Right atrium auricular region (tissue), 2 donors: ENCODE measurements around the gene DAZL. TPM values are rescaled to one million over a fixed set of nuclear protein-coding genes. Genes with fewer than 3 reads are reported as not detected.
A peak's percentile ranks its signal among the peaks of the same experiment; 100 is the strongest.

Experiments used
- DNase-seq: peaks from one replicate; pipeline ENCODE4 v3.0.0-alpha.2; 2019; ENCODE audit warnings: low spot score
- H3K27ac ChIP-seq, 2 donors: fragments of 200-600 bp; sonication (generic); 1 replicate in 1 of 2; 2 replicates in 1 of 2; pipeline ENCODE4 v1.5.1; 2016 to 2019
- H3K27me3 ChIP-seq, 2 donors: fragments of 200-600 bp; sonication (generic); one replicate each; pipeline versions ENCODE4 v1.5.1 to v1.6.0; 2017 to 2019
- H3K36me3 ChIP-seq: fragments of 200-600 bp; sonication (generic); one replicate; pipeline ENCODE4 v1.5.1; 2016
- H3K4me1 ChIP-seq, 2 donors: fragments of 200-600 bp; sonication (generic); one replicate each; pipeline versions ENCODE4 v1.5.1 to v1.6.0; 2017 to 2019
- H3K4me3 ChIP-seq, 2 donors: fragments of 200-600 bp; sonication (generic); 1 replicate in 1 of 2; 2 replicates in 1 of 2; pipeline ENCODE4 v1.5.1; 2017 to 2019; ENCODE audit warnings: mild to moderate bottlenecking in 1 of 2, moderate library complexity in 1 of 2
- H3K9me3 ChIP-seq, 2 donors: fragments of 200-600 bp; sonication (generic); one replicate each; pipeline ENCODE4 v1.5.1; 2019
- CTCF ChIP-seq, 2 donors: fragments of 200-600 bp; sonication (generic); IDR thresholded peaks; one replicate each; pipeline ENCODE4 v1.5.1; 2019; ENCODE audit warnings: antibody characterized with exemption in 2 of 2
- total RNA-seq, 2 donors: library from RNA; depleted of rRNA; stranded (reverse); fragments of >200 nt; gene quantifications; one replicate each; pipeline ENCODE4 v1.1.0, GENCODE V29; 2016

Gene DAZL
- total RNA-seq, 2 donors from 2014 or later: not detected

GRCh38 chr3:16551342-16551976 lies 53.8 kb downstream of the DAZL start:
- no peak for TF ChIP-seq CTCF (IDR thresholded peaks at IDR 0.05)
- Histone ChIP-seq H3K4me3 (no peak overlapping the region), H3K27ac (no peak overlapping the region), H3K27me3 (no peaks in the 10 kb centered on the region), H3K4me1 (no peaks in the 10 kb centered on the region), H3K9me3 (no peaks in the 10 kb centered on the region), H3K36me3 (no peaks in the 10 kb centered on the region)
- no peak for DNase-seq

GRCh38 chr3:16550676-16551341 lies 54.4 kb downstream of the DAZL start:
- no peaks in the 10 kb centered on the region for H3K9me3 ChIP-seq
- no peaks in the 10 kb centered on the region for H3K4me1 ChIP-seq
- no peaks in the 10 kb centered on the region for H3K36me3 ChIP-seq
- H3K4me3 ChIP-seq: peak overlapping the region in 1 of 2 donors; percentile 4
- no peaks in the 10 kb centered on the region for H3K27me3 ChIP-seq
- peak overlapping the region in 1 of 2 donors; percentile 18 for H3K27ac ChIP-seq
- DNase-seq: peak; percentile 80
- TF ChIP-seq CTCF (IDR thresholded peaks at IDR 0.05): peak; percentile 72 to 93

- H3K4me1 ChIP-seq: no peaks in the 10 kb centered on the region
- no peaks in the 10 kb centered on the region for H3K36me3 ChIP-seq
- H3K27ac ChIP-seq: peak overlapping the region in 1 of 2 donors; percentile 18
- TF ChIP-seq CTCF (IDR thresholded peaks at IDR 0.05): no peak
- no peaks in the 10 kb centered on the region for H3K9me3 ChIP-seq
- DNase-seq: no peak
- peak overlapping the region in 1 of 2 donors; percentile 4 for H3K4me3 ChIP-seq
- H3K27me3 ChIP-seq: no peaks in the 10 kb centered on the region
Observed at GRCh38 chr3:16550305-16550675, 54.9 kb downstream of the DAZL start.

- DNase-seq: no peak
- H3K27ac ChIP-seq: no peak overlapping the region
- H3K9me3 ChIP-seq: no peaks in the 10 kb centered on the region
Observed at GRCh38 chr3:16548721-16549120, 56.5 kb downstream of the DAZL start.

GRCh38 chr3:16547561-16548357 lies 57.5 kb downstream of the DAZL start:
- Histone ChIP-seq H3K36me3 (no peaks in the 10 kb centered on the region), H3K27ac (peak overlapping the region; percentile 27 to 48), H3K4me3 (no peak overlapping the region), H3K9me3 (no peaks in the 10 kb centered on the region), H3K27me3 (no peaks in the 10 kb centered on the region), H3K4me1 (peaks cover 0 to 9% of the 10 kb centered on the region in 2 donors)
- no peak for DNase-seq
- TF ChIP-seq CTCF (IDR thresholded peaks at IDR 0.05): no peak

More at GRCh38 chr3:16548721-16549120, 56.5 kb downstream of the DAZL start:
- no peak overlapping the region for H3K4me3 ChIP-seq
- no peaks in the 10 kb centered on the region for H3K27me3 ChIP-seq
- no peak for TF ChIP-seq CTCF (IDR thresholded peaks at IDR 0.05)
- H3K4me1 ChIP-seq: peaks cover 0 to 9% of the 10 kb centered on the region in 2 donors
- no peaks in the 10 kb centered on the region for H3K36me3 ChIP-seq
